GM12874 (cell line): ENCODE data around the gene TNP1.

Experiments used
- CTCF ChIP-seq: IDR thresholded peaks from 2 replicates; pipeline ENCODE4 v1.5.1; 2011; ENCODE audit warnings: low read depth, mild to moderate bottlenecking, control low read depth, low read length, moderate library complexity; ENCODE audit not compliant: insufficient read depth

The TNP1 gene

GRCh38 chr2:216884347-216884746 lies 24.5 kb upstream of the TNP1 start:
- no peak for TF ChIP-seq CTCF

DNA sequence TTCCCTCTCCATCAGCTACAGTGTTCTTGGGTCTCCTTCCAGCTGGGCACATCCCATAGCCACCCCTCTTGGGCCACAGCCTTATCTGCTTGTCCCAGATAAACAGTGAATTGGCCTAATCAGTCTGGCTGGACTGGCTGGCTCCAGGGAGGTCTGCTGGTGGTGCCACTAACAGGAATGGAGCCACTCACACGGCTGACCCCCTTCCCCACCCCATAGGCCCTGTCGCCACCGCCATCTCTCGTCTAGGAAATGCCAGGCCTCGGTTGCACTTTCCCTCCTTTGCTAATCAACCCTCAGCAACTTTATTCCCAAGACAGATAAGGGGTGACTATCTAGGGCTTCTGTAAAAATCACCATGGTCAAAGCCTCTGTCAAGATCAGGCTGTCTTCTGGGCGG lies 23.0 kb upstream of the TNP1 start:
- no peak for TF ChIP-seq CTCF

GRCh38 chr2:216881411-216881810 lies 21.5 kb upstream of the TNP1 start:
- no peak for TF ChIP-seq CTCF

DNA sequence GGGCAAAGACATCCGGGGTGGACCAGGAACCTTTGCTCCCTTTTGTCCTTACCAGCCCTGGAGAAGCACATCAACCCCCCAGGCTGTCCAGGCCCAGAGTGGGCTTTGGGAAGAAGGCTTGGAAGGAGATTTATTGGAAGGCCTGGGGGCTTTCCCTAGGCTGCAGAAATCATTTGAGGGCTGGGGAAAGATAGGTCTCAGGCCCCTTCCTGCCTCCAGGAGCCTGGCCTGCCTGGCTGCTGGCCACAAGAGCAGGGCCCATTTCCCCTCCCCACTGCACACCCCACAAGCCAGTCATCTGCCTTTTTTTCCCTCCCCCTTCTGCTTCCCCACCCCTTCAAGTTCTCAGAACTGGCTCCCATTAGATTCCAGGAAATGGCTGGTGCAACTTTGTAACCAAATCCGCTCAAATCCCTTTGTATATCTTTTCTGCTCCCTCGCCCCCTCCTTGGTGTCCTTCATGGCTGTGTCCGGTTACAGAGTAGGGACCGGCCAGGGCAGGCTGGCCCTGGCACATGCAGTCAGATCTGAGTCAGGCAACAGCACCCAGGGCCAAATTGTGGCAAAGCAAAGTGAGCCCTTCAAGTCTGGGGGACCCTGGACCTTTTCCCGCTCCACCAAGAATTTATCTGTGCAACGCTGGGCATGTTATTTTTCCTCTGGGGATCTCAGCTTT lies 20.8 kb upstream of the TNP1 start:
- TF ChIP-seq CTCF = no peak

GRCh38 chr2:216879727-216880508 lies 20.1 kb upstream of the TNP1 start:
- TF ChIP-seq CTCF = no peak

- no peak for TF ChIP-seq CTCF
Measured at GRCh38 chr2:216878072-216878471, 18.2 kb upstream of the TNP1 start.

DNA sequence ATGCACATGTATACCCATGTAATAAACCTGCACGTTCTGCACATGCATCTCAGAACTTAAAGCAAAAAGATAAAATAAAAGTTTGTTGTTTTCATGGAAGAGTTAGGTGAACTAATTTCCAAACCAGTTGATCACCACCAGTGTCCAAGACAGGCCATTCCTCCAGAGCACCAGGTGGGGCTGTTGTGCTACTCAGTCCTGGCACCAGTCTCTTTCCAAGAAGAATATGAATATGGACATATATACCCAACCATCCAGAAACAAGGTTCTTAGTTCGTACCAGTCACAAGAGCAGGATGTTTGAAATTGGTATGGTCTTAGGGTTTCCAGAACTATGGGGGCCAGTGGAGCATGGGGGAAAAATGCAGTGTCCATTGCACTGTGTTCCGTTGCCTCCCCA lies 17.2 kb upstream of the TNP1 start:
- no peak for TF ChIP-seq CTCF
